K562 (cell line): ENCODE data around the gene CCDC17. TPM values are rescaled to one million over a fixed set of nuclear protein-coding genes. Genes with fewer than 3 reads are reported as not detected.

Experiments
- ATAC-seq: fragments of 200-7000 bp; cut with Tn5 transposase; 3 replicates; pipeline ENCODE4 v1.9.1; 2020; ENCODE audit warnings: moderate library complexity
- BruUV-seq: library from RNA; stranded (reverse); fragments of 400-500 nt; replicated peaks from 2 replicates; lab custom pipeline; 2021; lab: Mats Ljungman, UMichigan
- CTCF ChIA-PET: fragments of 300-600 bp; formaldehyde crosslinking; extraction: SDS; loops from one replicate; lab custom pipeline; 2021; ENCODE audit warnings: low intra/inter-chr PET ratio; lab: Yijun Ruan, JAX
- POLR2A ChIA-PET: fragments of 300-600, 350-650 bp; sonication (Branson Sonifier 250); formaldehyde crosslinking; extraction: SDS; loops from one replicate; lab custom pipeline; 2021; ENCODE audit warnings: antibody characterized with exemption, inconsistent platforms; lab: Yijun Ruan, JAX
- DNase-seq, 4 experiments: peaks; one replicate each; pipeline versions ENCODE4 v3.0.0 to v3.0.0-alpha.2; 2011 to 2018; ENCODE audit warnings: low spot score in 3 of 4, mixed read lengths in 3 of 4; ENCODE audit errors: extremely low read depth in 1 of 4
- FAIRE-seq: peaks from 2 replicates; lab custom pipeline; 2011; peaks lifted over from hg19 to GRCh38; lab: Jason Lieb, UNC
- H2AFZ ChIP-seq: 2 replicates; pipeline ENCODE4 v1.6.0; 2011; ENCODE audit warnings: low read depth, low read length, control low read depth, inconsistent platforms
- H3K27ac ChIP-seq: fragments of 200-600 bp; 3 replicates; pipeline ENCODE4 v1.8.0; 2011; ENCODE audit warnings: low read depth, mild to moderate bottlenecking, control low read depth, inconsistent platforms, low read length, moderate library complexity, mixed read lengths; ENCODE audit errors: extremely low read depth
- H3K27me3 ChIP-seq, 2 experiments: fragments of 300-600 bp in 1 of 2; 2 replicates in 1 of 2; 3 replicates in 1 of 2; pipeline versions ENCODE4 v1.6.0 to v1.8.0; 2011; ENCODE audit warnings: inconsistent platforms in 2 of 2, low read length in 2 of 2, mild to moderate bottlenecking in 1 of 2, mixed read lengths in 1 of 2, moderate library complexity in 1 of 2; ENCODE audit not compliant: control insufficient read depth in 2 of 2, insufficient read depth in 2 of 2
- H3K36me3 ChIP-seq: fragments of 300-600 bp; 3 replicates; pipeline ENCODE4 v1.8.0; 2011; ENCODE audit warnings: mild to moderate bottlenecking, low read length, inconsistent platforms; ENCODE audit not compliant: control insufficient read depth, insufficient read depth
- H3K4me1 ChIP-seq, 2 experiments: fragments of 200-600 bp in 1 of 2; replicated peaks in 1 of 2; 2 replicates in 1 of 2; 3 replicates in 1 of 2; pipeline versions ENCODE4 v1.5.1 to v1.8.0; 2011; ENCODE audit warnings: inconsistent platforms in 2 of 2, low read length in 2 of 2, mild to moderate bottlenecking in 1 of 2, mixed read lengths in 1 of 2, moderate library complexity in 1 of 2; ENCODE audit not compliant: control insufficient read depth in 2 of 2, insufficient read depth in 2 of 2
- H3K4me2 ChIP-seq: 2 replicates; pipeline ENCODE4 v1.6.1; 2011; ENCODE audit warnings: low read length, control low read depth, inconsistent platforms, mixed read lengths; ENCODE audit not compliant: insufficient read depth
- H3K4me3 ChIP-seq: fragments of 200-600 bp; sonication (generic), shearing (Covaris generic); 2 replicates; pipeline ENCODE4 v1.5.1; 2016; ENCODE audit warnings: control low read depth, inconsistent platforms
- H3K79me2 ChIP-seq: fragments of 200-600 bp; 3 replicates; pipeline ENCODE4 v1.8.0; 2011; ENCODE audit warnings: low read length, inconsistent platforms; ENCODE audit not compliant: control insufficient read depth, insufficient read depth
- H3K9ac ChIP-seq, 2 experiments: 2 replicates each; pipeline versions ENCODE4 v1.6.0 to v1.6.1; 2011; ENCODE audit warnings: low read depth in 2 of 2, low read length in 2 of 2, control low read depth in 1 of 2, inconsistent platforms in 1 of 2, mild to moderate bottlenecking in 1 of 2, mixed read lengths in 1 of 2; ENCODE audit not compliant: insufficient read depth in 1 of 2
- H3K9me1 ChIP-seq: one replicate; pipeline ENCODE4 v1.6.0; 2011; ENCODE audit warnings: inconsistent platforms, mild to moderate bottlenecking, low read length, moderate library complexity; ENCODE audit not compliant: control insufficient read depth, insufficient read depth
- H3K9me3 ChIP-seq: replicated peaks from 2 replicates; pipeline ENCODE4 v1.5.1; 2011; ENCODE audit warnings: low read depth, low read length, inconsistent platforms; ENCODE audit not compliant: control insufficient read depth, insufficient read depth
- H4K20me1 ChIP-seq: replicated peaks from 2 replicates; pipeline ENCODE4 v1.6.1; 2011; ENCODE audit warnings: low read length, inconsistent platforms, mixed read lengths; ENCODE audit not compliant: control insufficient read depth, insufficient read depth
- CEBPB ChIP-seq: fragments of 450-650 bp; IDR thresholded peaks from 2 replicates; pipeline ENCODE4 v1.6.1; 2016; ENCODE audit warnings: missing genetic modification characterization, missing compliant biosample characterization
- CTCF ChIP-seq, 3 experiments: IDR thresholded peaks in 2 of 3; conservative IDR thresholded peaks in 1 of 3; 2 replicates each; pipeline ENCODE4 v1.5.1; 2011 to 2012; ENCODE audit warnings: low read length in 3 of 3, mild to moderate bottlenecking in 3 of 3, control low read depth in 2 of 3, improper control_type of control experiment in 1 of 3, inconsistent platforms in 1 of 3, low read depth in 1 of 3, mixed read lengths in 1 of 3, moderate library complexity in 1 of 3; ENCODE audit not compliant: insufficient read depth in 2 of 3
- MTF1 ChIP-seq: fragments of 250-450 bp; sonication (Bioruptor Pico); IDR thresholded peaks from 2 replicates; pipeline ENCODE4 v1.9.0; 2021; ENCODE audit warnings: moderate library complexity, mild to moderate bottlenecking, inconsistent platforms, borderline replicate concordance
- NR3C1 ChIP-seq: sonication (generic); formaldehyde crosslinking; IDR thresholded peaks from 2 replicates; pipeline ENCODE4 v1.8.1; 2022; ENCODE audit warnings: missing genetic modification reagents
- SMARCB1 ChIP-seq: IDR thresholded peaks from 2 replicates; pipeline ENCODE4 v1.6.1; 2011; ENCODE audit warnings: improper control_type of control experiment, low read depth; ENCODE audit not compliant: insufficient read length
- TBL1XR1 ChIP-seq, 2 experiments: IDR thresholded peaks; 2 replicates each; pipeline ENCODE4 v1.6.1; 2012; ENCODE audit warnings: improper control_type of control experiment in 2 of 2, low read length in 2 of 2, mild to moderate bottlenecking in 1 of 2
- ZBTB34 ChIP-seq: fragments of 250-450 bp; sonication (Bioruptor Pico); IDR thresholded peaks from 2 replicates; pipeline ENCODE4 v1.8.0; 2021; ENCODE audit warnings: mild to moderate bottlenecking, moderate library complexity
- ZBTB49 ChIP-seq: sonication (generic); formaldehyde crosslinking; IDR thresholded peaks from 2 replicates; pipeline ENCODE4 v1.8.0; 2022; ENCODE audit warnings: missing genetic modification reagents, mild to moderate bottlenecking, borderline replicate concordance
- ZNF354B ChIP-seq: fragments of 250-450 bp; sonication (Bioruptor Pico); IDR thresholded peaks from 2 replicates; pipeline ENCODE4 v1.4.0; 2020
- ZNF79 ChIP-seq: fragments of 250-450 bp; sonication (Bioruptor Pico); IDR thresholded peaks from 2 replicates; pipeline ENCODE4 v1.4.0; 2020; ENCODE audit warnings: low read depth, mild to moderate bottlenecking, moderate library complexity
- WGBS: fragments of 100-300 bp; shearing (Covaris generic); methylation state at CpG from one replicate; pipeline ENCODE4 v1.1.6; 2016; ENCODE audit warnings: low coverage, mixed read lengths; ENCODE audit not compliant: insufficient coverage; ENCODE audit errors: missing lambda C conversion rate; 5-methylcytosine and 5-hydroxymethylcytosine counted together
- in situ Hi-C: fragments of 300-500 bp; cut with MboI; formaldehyde crosslinking; loops from 4 replicates; pipeline ENCODE4 v1.15.0; 2018; ENCODE audit warnings: inconsistent platforms, mixed read lengths
- intact Hi-C: fragments of 100-400 bp; cut with micrococcal nuclease; formaldehyde crosslinking; loops from 2 replicates; pipeline ENCODE4 v1.14.2; 2022
- polyA plus RNA-seq, 8 experiments: library from polyadenylated mRNA; depleted of rRNA in 4 of 8; stranded (reverse) in 5 of 8; unstranded in 3 of 8; fragments of >200 nt; fragmentation: Nextera tagmentation in 2 of 8; fragmentation: Illumina TruSeq in 1 of 8; extraction: Ambion mirVana in 2 of 8; extraction: Trizol in 1 of 8; gene quantifications; 2 replicates each; pipeline versions ENCODE4 v1.2.1 to v1.2.3, GENCODE V29; 2011 to 2014; ENCODE audit warnings: inconsistent platforms in 1 of 8, missing spikeins in 1 of 8
- total RNA-seq, 7 experiments: library from RNA; depleted of rRNA in 6 of 7; stranded (reverse); fragments of >200 nt in 6 of 7; fragmentation: Illumina TruSeq in 2 of 7; extraction: Trizol in 2 of 7; gene quantifications; 2 replicates each; pipeline versions ENCODE4 v1.2.1 to v1.2.3, GENCODE V29; 2011 to 2021; ENCODE audit warnings: low replicate concordance in 1 of 7
- TF ChIP-seq, protein P1 (sequence below): sonication (generic); formaldehyde crosslinking; IDR thresholded peaks from 2 replicates; pipeline ENCODE4 v1.8.0; 2022; ENCODE audit warnings: mild to moderate bottlenecking, missing genetic modification reagents
- TF ChIP-seq, protein P2 (sequence below), 2 experiments: fragments of 450-650 bp in 1 of 2; sonication (generic) in 1 of 2; formaldehyde crosslinking in 1 of 2; IDR thresholded peaks in 1 of 2; conservative IDR thresholded peaks in 1 of 2; 2 replicates each; pipeline versions ENCODE4 v1.6.1 to v1.8.1; 2016 to 2023; ENCODE audit warnings: mild to moderate bottlenecking in 2 of 2, moderate library complexity in 2 of 2, inconsistent platforms in 1 of 2, missing genetic modification reagents in 1 of 2

CCDC17 gene
- total and polyA plus RNA-seq, 9 of the 15 experiments (the other 6 are each of a cell fraction or from before 2014, with no cell fraction given): 0.20 to 2.4 (median 0.85) TPM

- peaks cover 33% of the 10 kb centered on the region; the same call in 2 of the 3 replicates for H3K36me3 ChIP-seq
- no peak overlapping the region for H3K27ac ChIP-seq
- ChIA-PET CTCF (no interaction called here), POLR2A (interaction anchor here (1.1 to 1.9 kb wide), 3 partner anchors 10 to 18 kb away, joined by 5 to 7 read pairs (median 6); partner anchors contain the start of gene GPBP1L1)
- H3K9ac ChIP-seq: no peak overlapping the region
- H3K4me1 ChIP-seq: 0 out of 5 replicates have a peak, but pooled peaks cover 0 to 3% of the 10 kb centered on the region in 2 experiments
- ATAC-seq (no peak), FAIRE-seq (no peak), DNase-seq (no peak)
- intact Hi-C loops: no loop called here
- H4K20me1 ChIP-seq: peaks cover 11% of the 10 kb centered on the region
- in situ Hi-C loops: no loop called here
- peaks cover 99% of the 10 kb centered on the region for H3K79me2 ChIP-seq
- no peak overlapping the region for H3K4me3 ChIP-seq
- no peaks in the 10 kb centered on the region for H3K9me3 ChIP-seq
- no TSS peak for BruUV-seq
- no peak overlapping the region for H2AFZ ChIP-seq
- 90% methylated on average over 4 of the region's 4 CpGs for WGBS
- H3K4me2 ChIP-seq: no peak overlapping the region
- no peaks in the 10 kb centered on the region for H3K9me1 ChIP-seq
- H3K27me3 ChIP-seq: no peaks in the 10 kb centered on the region
- TF ChIP-seq ZBTB49 (no peak), CTCF (IDR thresholded peaks at IDR 0.05 in 2 of 3, conservative IDR thresholded peaks at IDR 0.05 in 1 of 3; ENCODE audit: insufficient read depth in 2 of 3, low read depth in 1 of 3, low read length in 3 of 3) (no peak), MTF1 (CRISPR knock-in tag) (no peak), SMARCB1 (no peak), CEBPB (tag) (no peak), ZNF354B (CRISPR knock-in tag) (no peak), NR3C1 (CRISPR knock-in tag) (no peak), TBL1XR1 (IDR thresholded peaks at IDR 0.05; ENCODE audit: low read length in 2 of 2) (no peak), ZNF79 (CRISPR knock-in tag) (no peak), ZBTB34 (no peak)
- TF ChIP-seq, protein P1, sequence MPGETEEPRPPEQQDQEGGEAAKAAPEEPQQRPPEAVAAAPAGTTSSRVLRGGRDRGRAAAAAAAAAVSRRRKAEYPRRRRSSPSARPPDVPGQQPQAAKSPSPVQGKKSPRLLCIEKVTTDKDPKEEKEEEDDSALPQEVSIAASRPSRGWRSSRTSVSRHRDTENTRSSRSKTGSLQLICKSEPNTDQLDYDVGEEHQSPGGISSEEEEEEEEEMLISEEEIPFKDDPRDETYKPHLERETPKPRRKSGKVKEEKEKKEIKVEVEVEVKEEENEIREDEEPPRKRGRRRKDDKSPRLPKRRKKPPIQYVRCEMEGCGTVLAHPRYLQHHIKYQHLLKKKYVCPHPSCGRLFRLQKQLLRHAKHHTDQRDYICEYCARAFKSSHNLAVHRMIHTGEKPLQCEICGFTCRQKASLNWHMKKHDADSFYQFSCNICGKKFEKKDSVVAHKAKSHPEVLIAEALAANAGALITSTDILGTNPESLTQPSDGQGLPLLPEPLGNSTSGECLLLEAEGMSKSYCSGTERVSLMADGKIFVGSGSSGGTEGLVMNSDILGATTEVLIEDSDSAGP (CRISPR knock-in tag): no peak
- TF ChIP-seq, protein P2, sequence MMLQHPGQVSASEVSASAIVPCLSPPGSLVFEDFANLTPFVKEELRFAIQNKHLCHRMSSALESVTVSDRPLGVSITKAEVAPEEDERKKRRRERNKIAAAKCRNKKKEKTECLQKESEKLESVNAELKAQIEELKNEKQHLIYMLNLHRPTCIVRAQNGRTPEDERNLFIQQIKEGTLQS (IDR thresholded peaks at IDR 0.05): no peak
- TF ChIP-seq, protein P2 (CRISPR knock-in tag; conservative IDR thresholded peaks at IDR 0.05): no peak
Observed at GRCh38 chr1:45668526-45668925, 44.7 kb upstream of the CCDC17 start.
